Measurements from ENCODE around the gene PIGW.

Gene PIGW

GRCh38 chr17:36547776-36548175 is 13.0 kb downstream of the PIGW start:
- H3K4me1 ChIP-seq (ENCODE audit: control insufficient read depth, insufficient read depth, low read length), result peaks cover 46% of the 10 kb centered on the region
- no peaks in the 10 kb centered on the region for H3K9me3 ChIP-seq (ENCODE audit: control insufficient read depth, low read length)
- H3K4me3 ChIP-seq (ENCODE audit: low read length), result peak overlapping the region; percentile 98
- H3K9ac ChIP-seq (ENCODE audit: low read length), result peak overlapping the region; percentile 99
- no peak for DNase-seq (ENCODE audit: low read depth)
- H3K27me3 ChIP-seq (replicated peaks; ENCODE audit: control insufficient read depth, insufficient read depth, low read length), result no peaks in the 10 kb centered on the region
- H3K36me3 ChIP-seq (ENCODE audit: control insufficient read depth, insufficient read depth, low read length, severe bottlenecking), result peaks cover 10% of the 10 kb centered on the region

- H3K27me3 ChIP-seq (replicated peaks; ENCODE audit: control insufficient read depth, insufficient read depth, low read length), result no peaks in the 10 kb centered on the region
- no peaks in the 10 kb centered on the region for H3K9me3 ChIP-seq (ENCODE audit: control insufficient read depth, low read length)
- no peak overlapping the region for H3K4me3 ChIP-seq (ENCODE audit: low read length)
- no peak overlapping the region for H3K9ac ChIP-seq (ENCODE audit: low read length)
- DNase-seq (ENCODE audit: low read depth), result no peak
- peaks cover 48% of the 10 kb centered on the region for H3K4me1 ChIP-seq (ENCODE audit: control insufficient read depth, insufficient read depth, low read length)
- H3K36me3 ChIP-seq (ENCODE audit: control insufficient read depth, insufficient read depth, low read length, severe bottlenecking), result peaks cover 26% of the 10 kb centered on the region
Measured at GRCh38 chr17:36550491-36551417, 16.0 kb downstream of the PIGW start.

- no peaks in the 10 kb centered on the region for H3K9me3 ChIP-seq (ENCODE audit: control insufficient read depth, low read length)
- peaks cover 34% of the 10 kb centered on the region for H3K4me1 ChIP-seq (ENCODE audit: control insufficient read depth, insufficient read depth, low read length)
- H3K36me3 ChIP-seq (ENCODE audit: control insufficient read depth, insufficient read depth, low read length, severe bottlenecking), result peaks cover 41% of the 10 kb centered on the region
Measured at GRCh38 chr17:36553459-36553858, 18.7 kb downstream of the PIGW start.

GRCh38 chr17:36566081-36566480 is 31.3 kb downstream of the PIGW start:
- Histone ChIP-seq H3K4me1 (ENCODE audit: control insufficient read depth, insufficient read depth, low read length) (peaks cover 20% of the 10 kb centered on the region), H3K4me3 (ENCODE audit: low read length) (no peak overlapping the region), H3K36me3 (ENCODE audit: control insufficient read depth, insufficient read depth, low read length, severe bottlenecking) (peaks cover 81% of the 10 kb centered on the region), H3K27me3 (replicated peaks; ENCODE audit: control insufficient read depth, insufficient read depth, low read length) (no peaks in the 10 kb centered on the region), H3K9me3 (ENCODE audit: control insufficient read depth, low read length) (no peaks in the 10 kb centered on the region), H3K9ac (ENCODE audit: low read length) (peak overlapping the region; percentile 38)
- no peak for DNase-seq (ENCODE audit: low read depth)

More at GRCh38 chr17:36553459-36553858, 18.7 kb downstream of the PIGW start:
- no peak for DNase-seq (ENCODE audit: low read depth)
- Histone ChIP-seq H3K4me3 (ENCODE audit: low read length) (peak overlapping the region; percentile 39), H3K9ac (ENCODE audit: low read length) (no peak overlapping the region), H3K27me3 (replicated peaks; ENCODE audit: control insufficient read depth, insufficient read depth, low read length) (no peaks in the 10 kb centered on the region)

GRCh38 chr17:36575028-36575427 is 40.2 kb downstream of the PIGW start:
- H3K4me3 ChIP-seq (ENCODE audit: low read length), result no peak overlapping the region
- peaks cover 82% of the 10 kb centered on the region for H3K36me3 ChIP-seq (ENCODE audit: control insufficient read depth, insufficient read depth, low read length, severe bottlenecking)
- H3K27me3 ChIP-seq (replicated peaks; ENCODE audit: control insufficient read depth, insufficient read depth, low read length), result no peaks in the 10 kb centered on the region
- H3K4me1 ChIP-seq (ENCODE audit: control insufficient read depth, insufficient read depth, low read length), result peaks cover 22% of the 10 kb centered on the region
- no peaks in the 10 kb centered on the region for H3K9me3 ChIP-seq (ENCODE audit: control insufficient read depth, low read length)
- H3K9ac ChIP-seq (ENCODE audit: low read length), result no peak overlapping the region
- DNase-seq (ENCODE audit: low read depth), result no peak

- Histone ChIP-seq H3K4me1 (ENCODE audit: control insufficient read depth, insufficient read depth, low read length) (peaks cover 22% of the 10 kb centered on the region), H3K27me3 (replicated peaks; ENCODE audit: control insufficient read depth, insufficient read depth, low read length) (no peaks in the 10 kb centered on the region), H3K9ac (ENCODE audit: low read length) (no peak overlapping the region), H3K9me3 (ENCODE audit: control insufficient read depth, low read length) (no peaks in the 10 kb centered on the region), H3K4me3 (ENCODE audit: low read length) (no peak overlapping the region), H3K36me3 (ENCODE audit: control insufficient read depth, insufficient read depth, low read length, severe bottlenecking) (peaks cover 82% of the 10 kb centered on the region)
- DNase-seq (ENCODE audit: low read depth), result no peak
Measured at GRCh38 chr17:36576793-36577192, 42.0 kb downstream of the PIGW start.

GRCh38 chr17:36578671-36579070 is 43.9 kb downstream of the PIGW start:
- H3K27me3 ChIP-seq (replicated peaks; ENCODE audit: control insufficient read depth, insufficient read depth, low read length), result no peaks in the 10 kb centered on the region
- DNase-seq (ENCODE audit: low read depth), result peak; percentile 40
- H3K9me3 ChIP-seq (ENCODE audit: control insufficient read depth, low read length), result no peaks in the 10 kb centered on the region
- H3K9ac ChIP-seq (ENCODE audit: low read length), result no peak overlapping the region
- H3K4me1 ChIP-seq (ENCODE audit: control insufficient read depth, insufficient read depth, low read length), result peaks cover 29% of the 10 kb centered on the region
- no peak overlapping the region for H3K4me3 ChIP-seq (ENCODE audit: low read length)
- peaks cover 82% of the 10 kb centered on the region for H3K36me3 ChIP-seq (ENCODE audit: control insufficient read depth, insufficient read depth, low read length, severe bottlenecking)

GRCh38 chr17:36583787-36584186 is 49.0 kb downstream of the PIGW start:
- no peak for DNase-seq (ENCODE audit: low read depth)
- peaks cover 97% of the 10 kb centered on the region for H3K36me3 ChIP-seq (ENCODE audit: control insufficient read depth, insufficient read depth, low read length, severe bottlenecking)
- H3K4me3 ChIP-seq (ENCODE audit: low read length), result no peak overlapping the region
- H3K9me3 ChIP-seq (ENCODE audit: control insufficient read depth, low read length), result no peaks in the 10 kb centered on the region
- H3K9ac ChIP-seq (ENCODE audit: low read length), result peak overlapping the region; percentile 3
- no peaks in the 10 kb centered on the region for H3K27me3 ChIP-seq (replicated peaks; ENCODE audit: control insufficient read depth, insufficient read depth, low read length)
- H3K4me1 ChIP-seq (ENCODE audit: control insufficient read depth, insufficient read depth, low read length), result peaks cover 23% of the 10 kb centered on the region

GRCh38 chr17:36586138-36586537 is 51.4 kb downstream of the PIGW start:
- DNase-seq (ENCODE audit: low read depth), result no peak
- Histone ChIP-seq H3K9ac (ENCODE audit: low read length) (no peak overlapping the region), H3K4me1 (ENCODE audit: control insufficient read depth, insufficient read depth, low read length) (peaks cover 37% of the 10 kb centered on the region), H3K4me3 (ENCODE audit: low read length) (no peak overlapping the region), H3K27me3 (replicated peaks; ENCODE audit: control insufficient read depth, insufficient read depth, low read length) (no peaks in the 10 kb centered on the region), H3K9me3 (ENCODE audit: control insufficient read depth, low read length) (no peaks in the 10 kb centered on the region), H3K36me3 (ENCODE audit: control insufficient read depth, insufficient read depth, low read length, severe bottlenecking) (peaks cover 92% of the 10 kb centered on the region)

All from adipocyte (in vitro differentiated cells).